ENCODE measurements around the gene GPHA2.
A peak's percentile ranks its signal among the peaks of the same experiment; 100 is the strongest.

GPHA2 gene

DNA sequence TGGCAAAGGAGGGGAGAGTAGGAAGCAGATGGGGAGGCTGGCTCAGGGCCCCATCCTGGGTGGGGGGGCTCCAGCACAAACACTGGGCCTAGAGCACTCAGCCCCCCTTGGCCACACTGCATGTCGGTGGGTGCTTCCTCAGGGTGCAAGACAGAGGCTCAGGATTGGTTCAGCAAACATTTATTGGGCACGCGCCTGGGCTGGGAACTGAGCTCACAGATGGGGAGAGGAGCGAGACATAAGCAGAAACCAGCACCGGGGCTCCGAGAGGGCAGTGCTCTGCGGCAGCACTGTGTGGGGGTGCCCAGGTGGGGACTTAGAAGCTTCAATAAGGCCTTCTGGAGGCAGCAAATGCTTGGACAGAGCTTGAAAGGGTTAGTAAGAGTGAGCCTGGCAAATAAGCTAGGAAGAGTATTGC, 45.2 kb downstream of the GPHA2 start:
- Histone ChIP-seq H3K79me2 (ENCODE audit: low read length) (no peaks in the 10 kb centered on the region), H3K36me3 (replicated peaks; ENCODE audit: insufficient read depth, low read length) (no peaks in the 10 kb centered on the region), H3K4me1 (ENCODE audit: low read length) (0 out of 2 replicates have a peak, but pooled peaks cover 2% of the 10 kb centered on the region), H3K9ac (ENCODE audit: low read length) (no peak overlapping the region), H3K4me3 (ENCODE audit: low read length) (no peak overlapping the region), H3K9me3 (replicated peaks; ENCODE audit: insufficient read depth, low read length) (no peaks in the 10 kb centered on the region), H3F3A (ENCODE audit: insufficient read depth, low read length) (no peaks in the 10 kb centered on the region), H3K27me3 (replicated peaks; ENCODE audit: insufficient read depth, low read length) (peaks cover 6% of the 10 kb centered on the region; the same call in 1 of the 2 replicates), H3K4me2 (ENCODE audit: low read depth, low read length) (no peak overlapping the region), H2AFZ (ENCODE audit: low read length) (no peak overlapping the region), H4K20me1 (ENCODE audit: insufficient read depth, low read length) (no peaks in the 10 kb centered on the region), H3K27ac (ENCODE audit: low read length) (no peak overlapping the region), H3K9me2 (replicated peaks; ENCODE audit: insufficient read depth, low read length) (no peaks in the 10 kb centered on the region)
- no peak for DNase-seq
- no peak for TF ChIP-seq EZH2 (optimal IDR thresholded peaks at IDR 0.05; ENCODE audit: low read depth, low read length)
- no peak for TF ChIP-seq CTCF (IDR thresholded peaks at IDR 0.05; ENCODE audit: low read length)
- TF ChIP-seq EZH2phosphoT487 (IDR thresholded peaks at IDR 0.05; ENCODE audit: low read length): no peak

GRCh38 chr11:64888729-64889511, 46.8 kb downstream of the GPHA2 start:
- Histone ChIP-seq H3K79me2 (ENCODE audit: low read length) (no peaks in the 10 kb centered on the region), H2AFZ (ENCODE audit: low read length) (no peak overlapping the region), H3K4me2 (ENCODE audit: low read depth, low read length) (no peak overlapping the region), H3K4me3 (ENCODE audit: low read length) (no peak overlapping the region), H3K9me2 (replicated peaks; ENCODE audit: insufficient read depth, low read length) (no peaks in the 10 kb centered on the region), H3K9me3 (replicated peaks; ENCODE audit: insufficient read depth, low read length) (no peaks in the 10 kb centered on the region), H4K20me1 (ENCODE audit: insufficient read depth, low read length) (no peaks in the 10 kb centered on the region), H3K27me3 (replicated peaks; ENCODE audit: insufficient read depth, low read length) (peaks cover 22% of the 10 kb centered on the region; the same call in 1 of the 2 replicates), H3K4me1 (ENCODE audit: low read length) (0 out of 2 replicates have a peak, but pooled peaks cover 2% of the 10 kb centered on the region), H3K9ac (ENCODE audit: low read length) (no peak overlapping the region), H3K27ac (ENCODE audit: low read length) (no peak overlapping the region), H3F3A (ENCODE audit: insufficient read depth, low read length) (no peaks in the 10 kb centered on the region), H3K36me3 (replicated peaks; ENCODE audit: insufficient read depth, low read length) (no peaks in the 10 kb centered on the region)
- no peak for DNase-seq
- TF ChIP-seq EZH2 (optimal IDR thresholded peaks at IDR 0.05; ENCODE audit: low read depth, low read length) (no peak), EZH2phosphoT487 (IDR thresholded peaks at IDR 0.05; ENCODE audit: low read length) (no peak), CTCF (IDR thresholded peaks at IDR 0.05; ENCODE audit: low read length) (no peak)

DNA sequence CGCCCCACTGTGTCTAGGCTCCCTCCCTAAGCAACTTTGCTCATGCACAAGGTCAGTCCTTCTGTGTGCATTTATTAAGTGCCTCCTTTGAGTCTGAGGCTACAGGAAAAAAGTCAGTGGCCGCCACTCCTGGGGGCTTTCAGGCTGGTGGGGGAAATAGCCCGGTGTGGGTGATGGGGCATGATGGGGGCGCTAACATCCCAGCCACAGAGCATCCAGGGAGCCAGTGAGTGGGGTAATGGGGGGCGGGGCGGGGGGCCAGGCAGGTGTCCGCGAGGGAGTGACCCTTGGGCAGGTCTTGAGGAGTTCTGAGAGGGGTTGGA, 47.3 kb downstream of the GPHA2 start:
- H3K9me2 ChIP-seq (replicated peaks; ENCODE audit: insufficient read depth, low read length): no peaks in the 10 kb centered on the region
- no peaks in the 10 kb centered on the region for H3K9me3 ChIP-seq (replicated peaks; ENCODE audit: insufficient read depth, low read length)
- peaks cover 28% of the 10 kb centered on the region for H3K27me3 ChIP-seq (replicated peaks; ENCODE audit: insufficient read depth, low read length)
- no peak for DNase-seq
- no peaks in the 10 kb centered on the region for H3F3A ChIP-seq (ENCODE audit: insufficient read depth, low read length)
- 0 out of 2 replicates have a peak, but pooled peaks cover 2% of the 10 kb centered on the region for H3K4me1 ChIP-seq (ENCODE audit: low read length)
- H3K4me2 ChIP-seq (ENCODE audit: low read depth, low read length): peak overlapping the region; percentile 81
- peak overlapping the region; percentile 58 for H2AFZ ChIP-seq (ENCODE audit: low read length)
- H3K4me3 ChIP-seq (ENCODE audit: low read length): peak overlapping the region; percentile 40
- H3K27ac ChIP-seq (ENCODE audit: low read length): no peak overlapping the region
- H4K20me1 ChIP-seq (ENCODE audit: insufficient read depth, low read length): no peaks in the 10 kb centered on the region
- TF ChIP-seq EZH2 (optimal IDR thresholded peaks at IDR 0.05; ENCODE audit: low read depth, low read length) (no peak), EZH2phosphoT487 (IDR thresholded peaks at IDR 0.05; ENCODE audit: low read length) (no peak), CTCF (IDR thresholded peaks at IDR 0.05; ENCODE audit: low read length) (no peak)
- H3K36me3 ChIP-seq (replicated peaks; ENCODE audit: insufficient read depth, low read length): no peaks in the 10 kb centered on the region
- H3K79me2 ChIP-seq (ENCODE audit: low read length): no peaks in the 10 kb centered on the region
- no peak overlapping the region for H3K9ac ChIP-seq (ENCODE audit: low read length)
